Measurements from ENCODE around the gene ZNF407.

Gene ZNF407

GRCh38 chr18:74806700-74807416 is 209.2 kb downstream of the ZNF407 start (continued):
- TF ChIP-seq ZNF335 (tag by site-specific recombination; conservative IDR thresholded peaks at IDR 0.05) (0 out of 2 replicates have a peak, but pooled peaks have one; percentile 20), ZNF843 (tag by site-specific recombination; IDR thresholded peaks at IDR 0.05) (no peak)

- H3K4me3 ChIP-seq (ENCODE audit: low read depth, low read length): no peak overlapping the region
- POLR2A ChIA-PET: no interaction called here
- TF ChIP-seq ZNF133 (tag by site-specific recombination; IDR thresholded peaks at IDR 0.05): no peak
- H3K27ac ChIP-seq (ENCODE audit: extremely low read depth, low read depth, low read length): no peak overlapping the region
- H3K36me3 ChIP-seq (ENCODE audit: control insufficient read depth in 2 of 2, insufficient read depth in 1 of 2, low read length in 2 of 2): no peaks in the 10 kb centered on the region
- no peaks in the 10 kb centered on the region for H3K9me3 ChIP-seq (ENCODE audit: control insufficient read depth, insufficient read depth, low read depth, low read length)
- no peaks in the 10 kb centered on the region for H3K4me1 ChIP-seq (ENCODE audit: control insufficient read depth, insufficient read depth, low read length)
- CTCF ChIA-PET: interaction anchor here (1.3 kb wide), 1 partner anchor 146 kb away, joined by 5 read pairs; no protein-coding TSS in a partner anchor
These were observed 219.9 kb downstream of the ZNF407 start for GRCh38 chr18:74817576-74817975.

- no peaks in the 10 kb centered on the region for H3K9me3 ChIP-seq (ENCODE audit: control insufficient read depth, insufficient read depth, low read depth, low read length)
- CTCF ChIA-PET: interaction anchor here (0.6 to 3.7 kb wide), 9 partner anchors 9 to 1731 kb away, joined by 3 to 18 read pairs (median 3); no protein-coding TSS in a partner anchor
- H3K27ac ChIP-seq (ENCODE audit: extremely low read depth, low read depth, low read length): no peak overlapping the region
- no peak overlapping the region for H3K4me3 ChIP-seq (ENCODE audit: low read depth, low read length)
- no peaks in the 10 kb centered on the region for H3K36me3 ChIP-seq (ENCODE audit: control insufficient read depth in 2 of 2, insufficient read depth in 1 of 2, low read length in 2 of 2)
- no peak for TF ChIP-seq ZBTB7A (tag by site-specific recombination; IDR thresholded peaks at IDR 0.05; ENCODE audit: low read depth)
- TF ChIP-seq ZNF670 (tag by site-specific recombination; IDR thresholded peaks at IDR 0.05; ENCODE audit: low read depth): no peak
- POLR2A ChIA-PET: no interaction called here
- H3K4me1 ChIP-seq (ENCODE audit: control insufficient read depth, insufficient read depth, low read length): no peaks in the 10 kb centered on the region
These were observed 221.0 kb downstream of the ZNF407 start for GRCh38 chr18:74818516-74819175.

GRCh38 chr18:74819433-74820059 is 221.9 kb downstream of the ZNF407 start:
- Histone ChIP-seq H3K4me1 (ENCODE audit: control insufficient read depth, insufficient read depth, low read length) (no peaks in the 10 kb centered on the region), H3K9me3 (ENCODE audit: control insufficient read depth, insufficient read depth, low read depth, low read length) (no peaks in the 10 kb centered on the region), H3K36me3 (ENCODE audit: control insufficient read depth in 2 of 2, insufficient read depth in 1 of 2, low read length in 2 of 2) (no peaks in the 10 kb centered on the region), H3K4me3 (ENCODE audit: low read depth, low read length) (no peak overlapping the region), H3K27ac (ENCODE audit: extremely low read depth, low read depth, low read length) (no peak overlapping the region)
- ChIA-PET POLR2A (no interaction called here), CTCF (interaction anchor here (0.5 to 3.7 kb wide), 16 partner anchors 9 to 1730 kb away, joined by 3 to 18 read pairs (median 4); no protein-coding TSS in a partner anchor)
- TF ChIP-seq ZNF624 (tag by site-specific recombination; IDR thresholded peaks at IDR 0.05) (no peak), ZNF292 (tag by site-specific recombination; IDR thresholded peaks at IDR 0.05; ENCODE audit: borderline replicate concordance, low read depth) (no peak), ZNF175 (tag by site-specific recombination; IDR thresholded peaks at IDR 0.05) (no peak), ZNF266 (tag by site-specific recombination; IDR thresholded peaks at IDR 0.05; ENCODE audit: low read depth) (no peak), ZNF114 (tag by site-specific recombination; IDR thresholded peaks at IDR 0.05) (no peak), ZNF311 (tag by site-specific recombination; IDR thresholded peaks at IDR 0.05; ENCODE audit: borderline replicate concordance) (no peak), ZNF530 (tag by site-specific recombination; IDR thresholded peaks at IDR 0.05; ENCODE audit: low read depth) (no peak), ZNF785 (tag by site-specific recombination; IDR thresholded peaks at IDR 0.05) (no peak), PBX3 (CRISPR knock-in tag; IDR thresholded peaks at IDR 0.05) (no peak), TCF7L2 (IDR thresholded peaks at IDR 0.05; ENCODE audit: borderline replicate concordance, low read depth, low read length) (no peak), TSHZ1 (tag by site-specific recombination; IDR thresholded peaks at IDR 0.05; ENCODE audit: borderline replicate concordance) (no peak), ZNF202 (tag by site-specific recombination; IDR thresholded peaks at IDR 0.05; ENCODE audit: borderline replicate concordance) (no peak)

Data from HEK293 (cell line).